ENCODE data around the gene PLEKHF1. TPM values are rescaled to one million over a fixed set of nuclear protein-coding genes. Genes with fewer than 3 reads are reported as not detected.

Gene PLEKHF1
- total RNA-seq, 1 donor from 2014 or later: 0.96 TPM

- H3K4me3 Mint-ChIP-seq (ENCODE audit: unreplicated experiment): no peak overlapping the region
- H3K27ac Mint-ChIP-seq (ENCODE audit: unreplicated experiment): no peak overlapping the region
- no peaks in the 10 kb centered on the region for H3K36me3 Mint-ChIP-seq (ENCODE audit: unreplicated experiment)
- H3K9me3 Mint-ChIP-seq (ENCODE audit: unreplicated experiment): no peaks in the 10 kb centered on the region
- TF ChIP-seq, protein P1, sequence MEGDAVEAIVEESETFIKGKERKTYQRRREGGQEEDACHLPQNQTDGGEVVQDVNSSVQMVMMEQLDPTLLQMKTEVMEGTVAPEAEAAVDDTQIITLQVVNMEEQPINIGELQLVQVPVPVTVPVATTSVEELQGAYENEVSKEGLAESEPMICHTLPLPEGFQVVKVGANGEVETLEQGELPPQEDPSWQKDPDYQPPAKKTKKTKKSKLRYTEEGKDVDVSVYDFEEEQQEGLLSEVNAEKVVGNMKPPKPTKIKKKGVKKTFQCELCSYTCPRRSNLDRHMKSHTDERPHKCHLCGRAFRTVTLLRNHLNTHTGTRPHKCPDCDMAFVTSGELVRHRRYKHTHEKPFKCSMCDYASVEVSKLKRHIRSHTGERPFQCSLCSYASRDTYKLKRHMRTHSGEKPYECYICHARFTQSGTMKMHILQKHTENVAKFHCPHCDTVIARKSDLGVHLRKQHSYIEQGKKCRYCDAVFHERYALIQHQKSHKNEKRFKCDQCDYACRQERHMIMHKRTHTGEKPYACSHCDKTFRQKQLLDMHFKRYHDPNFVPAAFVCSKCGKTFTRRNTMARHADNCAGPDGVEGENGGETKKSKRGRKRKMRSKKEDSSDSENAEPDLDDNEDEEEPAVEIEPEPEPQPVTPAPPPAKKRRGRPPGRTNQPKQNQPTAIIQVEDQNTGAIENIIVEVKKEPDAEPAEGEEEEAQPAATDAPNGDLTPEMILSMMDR (IDR thresholded peaks at IDR 0.05; ENCODE audit: partially characterized antibody, unreplicated experiment): no peak
- DNase-seq: no peak
- H3K27me3 Mint-ChIP-seq (ENCODE audit: unreplicated experiment): peaks cover 7% of the 10 kb centered on the region
- no peaks in the 10 kb centered on the region for H3K4me1 Mint-ChIP-seq (ENCODE audit: low read depth, unreplicated experiment)
Measured at GRCh38 chr19:29658221-29658991, 6.9 kb upstream of the PLEKHF1 start.

DNA sequence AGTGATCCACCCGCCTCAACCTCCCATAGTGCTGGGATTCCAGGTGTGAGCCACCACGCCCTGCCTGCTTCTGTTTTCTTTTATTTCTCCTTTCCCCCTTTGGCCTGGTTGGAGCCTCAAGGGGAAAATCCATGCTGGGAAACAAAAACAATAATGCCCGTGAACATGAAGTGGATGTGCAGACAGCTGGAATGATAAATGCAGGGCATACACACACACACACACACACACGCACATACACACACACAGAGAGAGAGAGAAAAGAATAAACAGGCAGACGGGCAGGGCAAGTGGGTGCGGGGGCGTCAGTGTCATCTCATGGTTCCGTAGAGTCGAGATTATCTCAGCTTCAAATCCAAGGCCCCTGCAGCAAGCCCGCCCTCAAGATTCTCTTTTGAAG, 4.4 kb upstream of the PLEKHF1 start:
- Mint-ChIP-seq H3K4me3 (ENCODE audit: unreplicated experiment) (no peak overlapping the region), H3K27me3 (ENCODE audit: unreplicated experiment) (peaks cover 9% of the 10 kb centered on the region), H3K27ac (ENCODE audit: unreplicated experiment) (no peak overlapping the region), H3K9me3 (ENCODE audit: unreplicated experiment) (no peaks in the 10 kb centered on the region), H3K36me3 (ENCODE audit: unreplicated experiment) (no peaks in the 10 kb centered on the region), H3K4me1 (ENCODE audit: low read depth, unreplicated experiment) (no peaks in the 10 kb centered on the region)
- TF ChIP-seq, protein P1 (IDR thresholded peaks at IDR 0.05; ENCODE audit: partially characterized antibody, unreplicated experiment): no peak
- no peak for DNase-seq

DNA sequence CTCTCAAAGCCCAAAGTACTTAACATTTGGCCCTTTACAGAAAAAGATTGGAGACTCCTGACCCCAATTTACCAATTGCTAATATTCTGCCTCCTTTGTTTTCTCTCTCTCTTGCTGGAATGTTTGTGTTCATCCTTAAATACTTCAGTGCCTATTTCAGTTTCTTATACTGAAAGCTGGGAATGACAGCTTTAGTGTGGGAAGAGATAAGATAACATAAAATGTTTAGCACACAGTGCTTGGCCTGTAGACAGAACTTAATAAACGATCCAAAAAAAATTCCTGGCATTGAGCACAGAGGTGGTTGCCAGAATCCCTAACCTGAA, 3.0 kb upstream of the PLEKHF1 start:
- Mint-ChIP-seq H3K4me3 (ENCODE audit: unreplicated experiment) (no peak overlapping the region), H3K27ac (ENCODE audit: unreplicated experiment) (no peak overlapping the region), H3K27me3 (ENCODE audit: unreplicated experiment) (peaks cover 14% of the 10 kb centered on the region), H3K4me1 (ENCODE audit: low read depth, unreplicated experiment) (no peaks in the 10 kb centered on the region), H3K9me3 (ENCODE audit: unreplicated experiment) (no peaks in the 10 kb centered on the region), H3K36me3 (ENCODE audit: unreplicated experiment) (no peaks in the 10 kb centered on the region)
- DNase-seq: no peak
- TF ChIP-seq, protein P1 (IDR thresholded peaks at IDR 0.05; ENCODE audit: partially characterized antibody, unreplicated experiment): no peak

DNA sequence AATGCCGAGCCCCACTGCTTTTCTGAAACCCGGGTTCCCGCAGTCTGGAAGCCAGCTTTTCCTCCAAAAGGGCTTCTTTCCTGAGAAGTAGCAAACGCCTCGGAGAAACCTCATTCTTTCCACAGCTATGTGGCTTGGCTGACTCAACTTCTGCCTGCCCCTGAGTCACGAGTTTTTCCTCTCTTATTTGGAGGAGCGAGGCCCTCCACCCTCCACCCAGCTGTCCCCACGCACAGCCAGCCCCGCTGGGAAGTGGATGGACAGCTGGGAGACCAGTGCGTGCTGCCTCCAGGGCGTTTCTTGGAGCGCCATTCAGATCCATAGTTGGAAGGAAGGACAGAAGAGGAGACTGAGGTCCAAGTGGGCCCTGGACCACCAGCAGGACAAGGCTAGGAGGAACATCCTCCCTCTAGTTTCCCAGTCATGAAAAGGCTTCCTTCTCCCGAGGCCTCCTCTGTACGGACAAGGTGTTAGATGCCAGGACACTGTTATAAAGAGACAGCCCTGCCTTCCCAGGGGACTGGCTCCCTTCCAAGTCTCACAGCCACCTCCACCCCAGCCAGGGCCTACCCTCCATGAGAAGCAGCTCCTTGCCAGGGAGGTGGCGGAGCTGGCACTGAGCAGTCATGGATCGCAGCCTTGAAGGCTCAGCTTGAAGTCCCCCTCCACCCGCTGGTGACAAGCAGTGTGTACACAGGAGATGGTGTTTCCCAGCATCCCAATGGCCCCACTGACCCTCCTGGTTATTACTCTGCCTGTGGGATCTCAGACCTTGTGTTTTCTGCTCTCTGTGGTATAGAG, 2.5 kb upstream of the PLEKHF1 start:
- peaks cover 14% of the 10 kb centered on the region for H3K27me3 Mint-ChIP-seq (ENCODE audit: unreplicated experiment)
- no peaks in the 10 kb centered on the region for H3K4me1 Mint-ChIP-seq (ENCODE audit: low read depth, unreplicated experiment)
- no peak for DNase-seq
- no peak overlapping the region for H3K27ac Mint-ChIP-seq (ENCODE audit: unreplicated experiment)
- no peaks in the 10 kb centered on the region for H3K36me3 Mint-ChIP-seq (ENCODE audit: unreplicated experiment)
- TF ChIP-seq, protein P1 (IDR thresholded peaks at IDR 0.05; ENCODE audit: partially characterized antibody, unreplicated experiment): no peak
- H3K4me3 Mint-ChIP-seq (ENCODE audit: unreplicated experiment): no peak overlapping the region
- H3K9me3 Mint-ChIP-seq (ENCODE audit: unreplicated experiment): no peaks in the 10 kb centered on the region
